ENCODE results near the gene TBX5. TPM values are rescaled to one million over a fixed set of nuclear protein-coding genes. Genes with fewer than 3 reads are reported as not detected.

Gene TBX5
- total and polyA plus RNA-seq, 2 of the 4 experiments (the other 2 are of a cell fraction) = 13.3 to 14.7 TPM

DNA sequence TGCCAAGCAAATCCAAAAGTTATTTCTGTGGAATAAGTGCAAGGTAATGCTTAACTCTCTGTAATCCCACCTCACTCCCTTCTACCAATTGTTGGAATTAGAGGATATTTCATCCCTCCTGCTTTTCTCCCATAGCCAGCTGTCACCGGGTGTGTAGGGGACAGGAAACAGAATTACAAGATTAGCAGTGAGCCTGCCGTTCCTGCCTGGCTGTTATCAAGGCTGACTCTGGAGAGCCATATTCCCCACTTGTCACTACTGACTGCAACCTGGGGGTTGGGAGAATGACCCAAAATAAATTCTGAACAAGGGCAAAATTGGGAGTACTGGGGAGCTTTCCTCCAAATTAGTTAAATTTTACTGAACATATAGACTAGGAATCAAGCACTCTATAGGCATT lies 24.8 kb downstream of the TBX5 start:
- no peak overlapping the region for H2BK120ac ChIP-seq (ENCODE audit: low read depth, low read length)
- CTCF ChIA-PET = no interaction called here
- peaks cover 20% of the 10 kb centered on the region; the same call in 1 of the 2 replicates for H3K9me1 ChIP-seq (ENCODE audit: insufficient read depth, low read length)
- whole genome bisulfite sequencing, 2 experiments (ENCODE audit: extremely low coverage in 2 of 2, insufficient read length in 1 of 2) = no CpG with 5 or more reads among the region's 2 CpGs
- ATAC-seq (ENCODE audit: low read depth) = no peak
- no peak overlapping the region for H4K8ac ChIP-seq (ENCODE audit: low read depth in 2 of 2, low read length in 2 of 2)
- no peak for TF ChIP-seq MAZ (IDR thresholded peaks at IDR 0.05; ENCODE audit: borderline replicate concordance, low read depth, low read length)
- no peak for TF ChIP-seq FOS (IDR thresholded peaks at IDR 0.05; ENCODE audit: low read depth, low read length)
- TF ChIP-seq MXI1 (IDR thresholded peaks at IDR 0.05; ENCODE audit: borderline replicate concordance, low read depth, low read length) = no peak
- no peak for TF ChIP-seq POLR2A (IDR thresholded peaks at IDR 0.05; ENCODE audit: low read depth, low read length)
- TF ChIP-seq CHD1 (IDR thresholded peaks at IDR 0.05; ENCODE audit: low read depth, low read length) = no peak
- no peak for TF ChIP-seq MAFK (IDR thresholded peaks at IDR 0.05; ENCODE audit: low read depth, low read length)
- TF ChIP-seq RCOR1 (IDR thresholded peaks at IDR 0.05; ENCODE audit: insufficient replicate concordance, low read length) = no peak
- dilution Hi-C loops (cut with HindIII; ENCODE audit: low sequenced_read_pairs, unreplicated experiment) (no loop called here), intact Hi-C loops (cut with micrococcal nuclease) (no loop called here), in situ Hi-C loops (cut with MboI; ENCODE audit: low sequenced_read_pairs) (no loop called here)
- H2BK20ac ChIP-seq (ENCODE audit: low read depth, low read length) = no peak overlapping the region
- no peak overlapping the region for H2AFZ ChIP-seq (replicated peaks; ENCODE audit: low read length, poor library complexity)
- no peak overlapping the region for H3K4me3 ChIP-seq (ENCODE audit: insufficient read depth, low read depth, low read length)
- no peak overlapping the region for H3K23ac ChIP-seq (ENCODE audit: low read depth, low read length)
- H3K4me2 ChIP-seq (ENCODE audit: low read depth, low read length) = no peak overlapping the region
- H2BK5ac ChIP-seq (ENCODE audit: low read depth, low read length, poor library complexity, severe bottlenecking) = no peak overlapping the region
- peaks cover 42 to 77% of the 10 kb centered on the region in 2 experiments for H3K79me1 ChIP-seq (ENCODE audit: low read depth in 1 of 2, low read length in 2 of 2)
- no peak overlapping the region for H3K56ac ChIP-seq (ENCODE audit: extremely low read depth, insufficient read depth, low read length)
- no TSS peak for BruUV-seq (replicated peaks)
- no peaks in the 10 kb centered on the region for H3K4me1 ChIP-seq (ENCODE audit: control insufficient read depth, insufficient read depth, low read length)
- no peak overlapping the region for H2AK9ac ChIP-seq (replicated peaks; ENCODE audit: low read depth, low read length, poor library complexity)
- H3K9ac ChIP-seq (ENCODE audit: low read depth, low read length) = no peak overlapping the region
- POLR2A ChIA-PET (ENCODE audit: unreplicated experiment) = no interaction called here
- peaks cover 35% of the 10 kb centered on the region for H4K20me1 ChIP-seq (ENCODE audit: insufficient read depth, low read length)
- no peak overlapping the region for H2BK15ac ChIP-seq (ENCODE audit: low read depth, low read length)
- H3K14ac ChIP-seq (replicated peaks; ENCODE audit: low read depth, low read length) = no peak overlapping the region
- H3K4ac ChIP-seq (ENCODE audit: low read depth, low read length) = no peak overlapping the region
- no peak overlapping the region for H2AK5ac ChIP-seq (ENCODE audit: low read depth, low read length)
- H3K36me3 ChIP-seq (ENCODE audit: control insufficient read depth, insufficient read depth, low read length) = peaks cover 80% of the 10 kb centered on the region
- H4K5ac ChIP-seq (ENCODE audit: low read depth, low read length) = no peak overlapping the region
- no peaks in the 10 kb centered on the region for H3K27me3 ChIP-seq (ENCODE audit: control insufficient read depth, insufficient read depth, low read length)
- H3K27ac ChIP-seq (ENCODE audit: insufficient read depth, low read length) = no peak overlapping the region
- no peak overlapping the region for H3K18ac ChIP-seq (ENCODE audit: low read depth, low read length)
- no peaks in the 10 kb centered on the region for H3K9me3 ChIP-seq (ENCODE audit: control insufficient read depth, insufficient read depth, low read length)
- no peak for DNase-seq
- no peak overlapping the region for H4K91ac ChIP-seq (ENCODE audit: insufficient read depth, low read depth, low read length)
